ENCODE measurements around the gene CIRBP. TPM values are rescaled to one million over a fixed set of nuclear protein-coding genes. Genes with fewer than 3 reads are reported as not detected.
A peak's percentile ranks its signal among the peaks of the same experiment; 100 is the strongest.

The CIRBP gene
- total RNA-seq, 1 donor from 2014 or later = 659 TPM

GRCh38 chr19:1258163-1258492 lies 11.0 kb upstream of the CIRBP start:
- Mint-ChIP-seq H3K9me3 (no peaks in the 10 kb centered on the region), H3K27ac (no peak overlapping the region), H3K36me3 (peaks cover 10% of the 10 kb centered on the region), H3K4me3 (no peak overlapping the region), H3K27me3 (ENCODE audit: low read depth) (no peaks in the 10 kb centered on the region), H3K4me1 (peaks cover 34% of the 10 kb centered on the region)
- DNase-seq (ENCODE audit: low spot score in 2 of 2, unreplicated experiment in 2 of 2) = no peak
- no peak for TF ChIP-seq CTCF (IDR thresholded peaks at IDR 0.05; ENCODE audit: unreplicated experiment)

- H3K9me3 Mint-ChIP-seq = no peaks in the 10 kb centered on the region
- peaks cover 33% of the 10 kb centered on the region for H3K4me1 Mint-ChIP-seq
- H3K36me3 Mint-ChIP-seq = peaks cover 7% of the 10 kb centered on the region
- H3K4me3 Mint-ChIP-seq = no peak overlapping the region
- peak overlapping the region; percentile 90 for H3K27ac Mint-ChIP-seq
- no peaks in the 10 kb centered on the region for H3K27me3 Mint-ChIP-seq (ENCODE audit: low read depth)
- no peak for TF ChIP-seq CTCF (IDR thresholded peaks at IDR 0.05; ENCODE audit: unreplicated experiment)
- DNase-seq (ENCODE audit: low spot score in 2 of 2, unreplicated experiment in 2 of 2) = no peak
Observed at GRCh38 chr19:1258707-1259205, 10.4 kb upstream of the CIRBP start.

- peaks cover 7% of the 10 kb centered on the region for H3K36me3 Mint-ChIP-seq
Observed at GRCh38 chr19:1259206-1259875, 9.8 kb upstream of the CIRBP start.

GRCh38 chr19:1259876-1260748 lies 9.0 kb upstream of the CIRBP start:
- peaks cover 7% of the 10 kb centered on the region for H3K36me3 Mint-ChIP-seq
- H3K27ac Mint-ChIP-seq = peak overlapping the region; percentile 90
- H3K27me3 Mint-ChIP-seq (ENCODE audit: low read depth) = no peaks in the 10 kb centered on the region
- no peak for TF ChIP-seq CTCF (IDR thresholded peaks at IDR 0.05; ENCODE audit: unreplicated experiment)
- H3K4me3 Mint-ChIP-seq = peak overlapping the region; percentile 79
- H3K4me1 Mint-ChIP-seq = peaks cover 34% of the 10 kb centered on the region
- no peaks in the 10 kb centered on the region for H3K9me3 Mint-ChIP-seq
- DNase-seq (ENCODE audit: low spot score in 2 of 2, unreplicated experiment in 2 of 2) = no peak

More at GRCh38 chr19:1259206-1259875, 9.8 kb upstream of the CIRBP start:
- peaks cover 33% of the 10 kb centered on the region for H3K4me1 Mint-ChIP-seq
- no peaks in the 10 kb centered on the region for H3K27me3 Mint-ChIP-seq (ENCODE audit: low read depth)
- DNase-seq (ENCODE audit: low spot score in 2 of 2, unreplicated experiment in 2 of 2) = no peak
- peak overlapping the region; percentile 90 for H3K27ac Mint-ChIP-seq
- no peak overlapping the region for H3K4me3 Mint-ChIP-seq
- H3K9me3 Mint-ChIP-seq = no peaks in the 10 kb centered on the region
- no peak for TF ChIP-seq CTCF (IDR thresholded peaks at IDR 0.05; ENCODE audit: unreplicated experiment)

- peak overlapping the region; percentile 97 for H3K27ac Mint-ChIP-seq
- no peaks in the 10 kb centered on the region for H3K9me3 Mint-ChIP-seq
- peaks cover 41% of the 10 kb centered on the region for H3K4me1 Mint-ChIP-seq
- H3K36me3 Mint-ChIP-seq = peaks cover 7% of the 10 kb centered on the region
- no peaks in the 10 kb centered on the region for H3K27me3 Mint-ChIP-seq (ENCODE audit: low read depth)
- no peak for TF ChIP-seq CTCF (IDR thresholded peaks at IDR 0.05; ENCODE audit: unreplicated experiment)
- DNase-seq (ENCODE audit: low spot score in 2 of 2, unreplicated experiment in 2 of 2) = peak; percentile 97 to 98
- peak overlapping the region; percentile 79 for H3K4me3 Mint-ChIP-seq
Observed at GRCh38 chr19:1260749-1261537, 8.2 kb upstream of the CIRBP start.

Data from mesothelial cell of epicardium (in vitro differentiated cells).